Measurements from ENCODE around the gene PLA2G15. TPM values are rescaled to one million over a fixed set of nuclear protein-coding genes. Genes with fewer than 3 reads are reported as not detected.

The PLA2G15 gene
- total RNA-seq, 1 experiment from 2014 or later = 10.2 TPM

GRCh38 chr16:68264128-68265077 lies 19.2 kb downstream of the PLA2G15 start, which contains the start of gene SLC7A6 (continued):
- TF ChIP-seq, protein P1, sequence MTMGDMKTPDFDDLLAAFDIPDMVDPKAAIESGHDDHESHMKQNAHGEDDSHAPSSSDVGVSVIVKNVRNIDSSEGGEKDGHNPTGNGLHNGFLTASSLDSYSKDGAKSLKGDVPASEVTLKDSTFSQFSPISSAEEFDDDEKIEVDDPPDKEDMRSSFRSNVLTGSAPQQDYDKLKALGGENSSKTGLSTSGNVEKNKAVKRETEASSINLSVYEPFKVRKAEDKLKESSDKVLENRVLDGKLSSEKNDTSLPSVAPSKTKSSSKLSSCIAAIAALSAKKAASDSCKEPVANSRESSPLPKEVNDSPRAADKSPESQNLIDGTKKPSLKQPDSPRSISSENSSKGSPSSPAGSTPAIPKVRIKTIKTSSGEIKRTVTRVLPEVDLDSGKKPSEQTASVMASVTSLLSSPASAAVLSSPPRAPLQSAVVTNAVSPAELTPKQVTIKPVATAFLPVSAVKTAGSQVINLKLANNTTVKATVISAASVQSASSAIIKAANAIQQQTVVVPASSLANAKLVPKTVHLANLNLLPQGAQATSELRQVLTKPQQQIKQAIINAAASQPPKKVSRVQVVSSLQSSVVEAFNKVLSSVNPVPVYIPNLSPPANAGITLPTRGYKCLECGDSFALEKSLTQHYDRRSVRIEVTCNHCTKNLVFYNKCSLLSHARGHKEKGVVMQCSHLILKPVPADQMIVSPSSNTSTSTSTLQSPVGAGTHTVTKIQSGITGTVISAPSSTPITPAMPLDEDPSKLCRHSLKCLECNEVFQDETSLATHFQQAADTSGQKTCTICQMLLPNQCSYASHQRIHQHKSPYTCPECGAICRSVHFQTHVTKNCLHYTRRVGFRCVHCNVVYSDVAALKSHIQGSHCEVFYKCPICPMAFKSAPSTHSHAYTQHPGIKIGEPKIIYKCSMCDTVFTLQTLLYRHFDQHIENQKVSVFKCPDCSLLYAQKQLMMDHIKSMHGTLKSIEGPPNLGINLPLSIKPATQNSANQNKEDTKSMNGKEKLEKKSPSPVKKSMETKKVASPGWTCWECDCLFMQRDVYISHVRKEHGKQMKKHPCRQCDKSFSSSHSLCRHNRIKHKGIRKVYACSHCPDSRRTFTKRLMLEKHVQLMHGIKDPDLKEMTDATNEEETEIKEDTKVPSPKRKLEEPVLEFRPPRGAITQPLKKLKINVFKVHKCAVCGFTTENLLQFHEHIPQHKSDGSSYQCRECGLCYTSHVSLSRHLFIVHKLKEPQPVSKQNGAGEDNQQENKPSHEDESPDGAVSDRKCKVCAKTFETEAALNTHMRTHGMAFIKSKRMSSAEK (CRISPR knock-in tag; IDR thresholded peaks at IDR 0.05; ENCODE audit: borderline replicate concordance) = no peak
- peak; percentile 71 for TF ChIP-seq HMGXB4 (CRISPR knock-in tag; IDR thresholded peaks at IDR 0.05)
- 0 out of 2 replicates have a peak, but pooled peaks have one; percentile 4 for TF ChIP-seq ATF1 (CRISPR knock-in tag; IDR thresholded peaks at IDR 0.05)
- no peak for TF ChIP-seq CREB1 (CRISPR knock-in tag; IDR thresholded peaks at IDR 0.05)
- TF ChIP-seq IRF2 (CRISPR knock-in tag; IDR thresholded peaks at IDR 0.05; ENCODE audit: borderline replicate concordance, low read depth) = no peak
- no peak for TF ChIP-seq SMAD3 (CRISPR knock-in tag; IDR thresholded peaks at IDR 0.05; ENCODE audit: borderline replicate concordance)
- TF ChIP-seq PRDM15 (CRISPR knock-in tag; IDR thresholded peaks at IDR 0.05) = no peak
- TF ChIP-seq TEAD1 (CRISPR knock-in tag; IDR thresholded peaks at IDR 0.05) = no peak
- TF ChIP-seq, protein P2, sequence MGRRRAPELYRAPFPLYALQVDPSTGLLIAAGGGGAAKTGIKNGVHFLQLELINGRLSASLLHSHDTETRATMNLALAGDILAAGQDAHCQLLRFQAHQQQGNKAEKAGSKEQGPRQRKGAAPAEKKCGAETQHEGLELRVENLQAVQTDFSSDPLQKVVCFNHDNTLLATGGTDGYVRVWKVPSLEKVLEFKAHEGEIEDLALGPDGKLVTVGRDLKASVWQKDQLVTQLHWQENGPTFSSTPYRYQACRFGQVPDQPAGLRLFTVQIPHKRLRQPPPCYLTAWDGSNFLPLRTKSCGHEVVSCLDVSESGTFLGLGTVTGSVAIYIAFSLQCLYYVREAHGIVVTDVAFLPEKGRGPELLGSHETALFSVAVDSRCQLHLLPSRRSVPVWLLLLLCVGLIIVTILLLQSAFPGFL (CRISPR knock-in tag; IDR thresholded peaks at IDR 0.05; ENCODE audit: borderline replicate concordance) = no peak
- 0 out of 2 replicates have a peak, but pooled peaks have one; percentile 53 for TF ChIP-seq ESRRA (CRISPR knock-in tag; IDR thresholded peaks at IDR 0.05; ENCODE audit: borderline replicate concordance)
- no peak for TF ChIP-seq NFYB (CRISPR knock-in tag; conservative IDR thresholded peaks at IDR 0.05; ENCODE audit: low read depth)
- no peak for TF ChIP-seq ERG (CRISPR knock-in tag; IDR thresholded peaks at IDR 0.05)
- TF ChIP-seq ELF4 (CRISPR knock-in tag; IDR thresholded peaks at IDR 0.05; ENCODE audit: low read depth) = no peak
- TF ChIP-seq, protein P3, sequence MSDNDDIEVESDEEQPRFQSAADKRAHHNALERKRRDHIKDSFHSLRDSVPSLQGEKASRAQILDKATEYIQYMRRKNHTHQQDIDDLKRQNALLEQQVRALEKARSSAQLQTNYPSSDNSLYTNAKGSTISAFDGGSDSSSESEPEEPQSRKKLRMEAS (CRISPR knock-in tag; IDR thresholded peaks at IDR 0.05) = 0 out of 2 replicates have a peak, but pooled peaks have one; percentile 42
- TF ChIP-seq ZNF317 (CRISPR knock-in tag; IDR thresholded peaks at IDR 0.05; ENCODE audit: borderline replicate concordance, low read depth) = no peak
- no peak for TF ChIP-seq FOXJ3 (CRISPR knock-in tag; IDR thresholded peaks at IDR 0.05; ENCODE audit: borderline replicate concordance)
- TF ChIP-seq FOXK1 (CRISPR knock-in tag; IDR thresholded peaks at IDR 0.05) = no peak; the same call in 1 of the 2 replicates
- TF ChIP-seq, protein P4, sequence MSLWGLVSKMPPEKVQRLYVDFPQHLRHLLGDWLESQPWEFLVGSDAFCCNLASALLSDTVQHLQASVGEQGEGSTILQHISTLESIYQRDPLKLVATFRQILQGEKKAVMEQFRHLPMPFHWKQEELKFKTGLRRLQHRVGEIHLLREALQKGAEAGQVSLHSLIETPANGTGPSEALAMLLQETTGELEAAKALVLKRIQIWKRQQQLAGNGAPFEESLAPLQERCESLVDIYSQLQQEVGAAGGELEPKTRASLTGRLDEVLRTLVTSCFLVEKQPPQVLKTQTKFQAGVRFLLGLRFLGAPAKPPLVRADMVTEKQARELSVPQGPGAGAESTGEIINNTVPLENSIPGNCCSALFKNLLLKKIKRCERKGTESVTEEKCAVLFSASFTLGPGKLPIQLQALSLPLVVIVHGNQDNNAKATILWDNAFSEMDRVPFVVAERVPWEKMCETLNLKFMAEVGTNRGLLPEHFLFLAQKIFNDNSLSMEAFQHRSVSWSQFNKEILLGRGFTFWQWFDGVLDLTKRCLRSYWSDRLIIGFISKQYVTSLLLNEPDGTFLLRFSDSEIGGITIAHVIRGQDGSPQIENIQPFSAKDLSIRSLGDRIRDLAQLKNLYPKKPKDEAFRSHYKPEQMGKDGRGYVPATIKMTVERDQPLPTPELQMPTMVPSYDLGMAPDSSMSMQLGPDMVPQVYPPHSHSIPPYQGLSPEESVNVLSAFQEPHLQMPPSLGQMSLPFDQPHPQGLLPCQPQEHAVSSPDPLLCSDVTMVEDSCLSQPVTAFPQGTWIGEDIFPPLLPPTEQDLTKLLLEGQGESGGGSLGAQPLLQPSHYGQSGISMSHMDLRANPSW (CRISPR knock-in tag; conservative IDR thresholded peaks at IDR 0.05; ENCODE audit: low read depth) = no peak
- no peak for TF ChIP-seq OVOL2 (CRISPR knock-in tag; IDR thresholded peaks at IDR 0.05; ENCODE audit: borderline replicate concordance)
- TF ChIP-seq HMGA2 (CRISPR knock-in tag; IDR thresholded peaks at IDR 0.05) = no peak
- 0 out of 2 replicates have a peak, but pooled peaks have one; percentile 5 for TF ChIP-seq ZNF416 (CRISPR knock-in tag; IDR thresholded peaks at IDR 0.05)

Measured in WTC11 (cell line).